Endodermal cell (in vitro differentiated cells): ENCODE results near the gene CCDC142. TPM values are rescaled to one million over a fixed set of nuclear protein-coding genes. Genes with fewer than 3 reads are reported as not detected.

Source experiments
- DNase-seq: peaks from one replicate; pipeline ENCODE4 v3.0.0-alpha.2; 2017
- H3K27ac ChIP-seq: 2 replicates; pipeline ENCODE4 v1.5.1; 2013; ENCODE audit warnings: mild to moderate bottlenecking, low read depth, low read length, moderate library complexity
- H3K27me3 ChIP-seq: 2 replicates; pipeline ENCODE4 v1.6.1; 2013; ENCODE audit warnings: mild to moderate bottlenecking, low read length, moderate library complexity; ENCODE audit not compliant: insufficient read depth, control insufficient read depth, poor library complexity, severe bottlenecking
- H3K36me3 ChIP-seq: 2 replicates; pipeline ENCODE4 v1.7.0; 2013; ENCODE audit warnings: mild to moderate bottlenecking, low read length, moderate library complexity; ENCODE audit not compliant: control insufficient read depth, insufficient read depth
- H3K4me1 ChIP-seq: one replicate; pipeline ENCODE4 v1.7.0; 2013; ENCODE audit warnings: low read length; ENCODE audit not compliant: control insufficient read depth, insufficient read depth
- H3K4me3 ChIP-seq: 2 replicates; pipeline ENCODE4 v1.5.1; 2013; ENCODE audit warnings: mild to moderate bottlenecking, low read length, moderate library complexity
- H3K9ac ChIP-seq: 2 replicates; pipeline ENCODE4 v1.6.1; 2013; ENCODE audit warnings: mild to moderate bottlenecking, low read length, moderate library complexity; ENCODE audit not compliant: poor library complexity, severe bottlenecking; ENCODE audit errors: extremely low read depth
- H3K9me3 ChIP-seq: 2 replicates; pipeline ENCODE4 v1.6.1; 2013; ENCODE audit warnings: mild to moderate bottlenecking, low read length, moderate library complexity; ENCODE audit not compliant: control insufficient read depth
- H3K27ac Mint-ChIP-seq: 2 replicates; pipeline ENCODE4 v1.8.0; 2020; ENCODE audit warnings: mixed read lengths
- H3K27me3 Mint-ChIP-seq: 2 replicates; pipeline ENCODE4 v1.8.0; 2021; ENCODE audit warnings: mild to moderate bottlenecking, mixed read lengths; ENCODE audit not compliant: insufficient read depth
- H3K36me3 Mint-ChIP-seq: 2 replicates; pipeline ENCODE4 v1.8.0; 2020; ENCODE audit warnings: low read depth, mixed read lengths
- H3K4me1 Mint-ChIP-seq: 2 replicates; pipeline ENCODE4 v1.8.0; 2020; ENCODE audit warnings: mixed read lengths
- H3K4me3 Mint-ChIP-seq: 2 replicates; pipeline ENCODE4 v1.8.0; 2020; ENCODE audit warnings: mild to moderate bottlenecking, moderate library complexity, mixed read lengths
- H3K9me3 Mint-ChIP-seq: 2 replicates; pipeline ENCODE4 v1.8.0; 2020; ENCODE audit warnings: mild to moderate bottlenecking, mixed read lengths
- WGBS, 2 experiments: methylation state at CpG; one replicate each; pipeline versions ENCODE4 v1.1.5 to v1.1.7; 2013; ENCODE audit warnings: missing lambda C conversion rate in 2 of 2, mixed read lengths in 1 of 2; ENCODE audit not compliant: insufficient coverage in 1 of 2, insufficient read length in 1 of 2; 5-methylcytosine and 5-hydroxymethylcytosine counted together
- total RNA-seq, 2 donors: library from RNA; stranded (reverse); fragmentation: NEBNext Ultra II Directional in 1 of 2; extraction: Animal tissue kit (Norgen Biotek cat#: 25700) in 1 of 2; gene quantifications; 2 replicates in 1 of 2; 3 replicates in 1 of 2; pipeline ENCODE4 v1.2.1, GENCODE V29; 2021
- TF ChIP-seq, protein P1 (sequence below): fragments of 200-600 bp; sonication (generic); conservative IDR thresholded peaks from 2 replicates; pipeline ENCODE4 v1.5.0; 2021; ENCODE audit warnings: antibody characterized with exemption, mild to moderate bottlenecking

The CCDC142 gene
- total RNA-seq, 2 donors from 2014 or later: 19.0 to 24.7 TPM

DNA sequence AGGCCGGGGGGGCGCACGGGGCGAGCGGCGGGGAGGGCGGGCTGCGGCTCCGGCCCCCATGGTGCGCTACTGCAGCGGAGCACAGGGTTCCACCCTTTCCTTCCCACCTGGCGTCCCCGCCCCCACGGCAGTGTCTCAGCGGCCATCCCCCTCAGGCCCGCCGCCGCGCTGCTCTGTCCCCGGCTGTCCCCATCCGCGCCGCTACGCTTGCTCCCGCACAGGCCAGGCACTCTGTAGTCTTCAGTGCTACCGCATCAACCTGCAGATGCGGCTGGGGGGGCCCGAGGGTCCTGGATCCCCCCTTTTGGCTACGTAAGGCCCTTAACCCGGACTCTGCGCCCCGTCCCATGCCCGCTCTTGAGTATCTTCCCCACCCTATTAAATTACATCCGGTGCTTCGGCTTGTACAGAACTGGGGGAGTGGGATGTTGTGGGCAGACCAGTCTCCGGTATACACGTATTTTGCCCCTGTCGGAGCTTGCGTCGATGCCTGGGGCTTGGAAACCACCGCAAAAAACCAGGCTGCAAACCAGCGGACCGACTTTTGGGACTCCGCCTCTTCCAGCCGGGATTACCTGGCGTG, 25.2 kb downstream of the CCDC142 start:
- TF ChIP-seq, protein P1, sequence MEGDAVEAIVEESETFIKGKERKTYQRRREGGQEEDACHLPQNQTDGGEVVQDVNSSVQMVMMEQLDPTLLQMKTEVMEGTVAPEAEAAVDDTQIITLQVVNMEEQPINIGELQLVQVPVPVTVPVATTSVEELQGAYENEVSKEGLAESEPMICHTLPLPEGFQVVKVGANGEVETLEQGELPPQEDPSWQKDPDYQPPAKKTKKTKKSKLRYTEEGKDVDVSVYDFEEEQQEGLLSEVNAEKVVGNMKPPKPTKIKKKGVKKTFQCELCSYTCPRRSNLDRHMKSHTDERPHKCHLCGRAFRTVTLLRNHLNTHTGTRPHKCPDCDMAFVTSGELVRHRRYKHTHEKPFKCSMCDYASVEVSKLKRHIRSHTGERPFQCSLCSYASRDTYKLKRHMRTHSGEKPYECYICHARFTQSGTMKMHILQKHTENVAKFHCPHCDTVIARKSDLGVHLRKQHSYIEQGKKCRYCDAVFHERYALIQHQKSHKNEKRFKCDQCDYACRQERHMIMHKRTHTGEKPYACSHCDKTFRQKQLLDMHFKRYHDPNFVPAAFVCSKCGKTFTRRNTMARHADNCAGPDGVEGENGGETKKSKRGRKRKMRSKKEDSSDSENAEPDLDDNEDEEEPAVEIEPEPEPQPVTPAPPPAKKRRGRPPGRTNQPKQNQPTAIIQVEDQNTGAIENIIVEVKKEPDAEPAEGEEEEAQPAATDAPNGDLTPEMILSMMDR: no peak
- Mint-ChIP-seq H3K27ac (peak overlapping the region; percentile 99), H3K27me3 (no peaks in the 10 kb centered on the region), H3K36me3 (peaks cover 19% of the 10 kb centered on the region), H3K4me1 (peaks cover 33% of the 10 kb centered on the region), H3K4me3 (peak overlapping the region; percentile 83), H3K9me3 (no peaks in the 10 kb centered on the region)
- WGBS, 2 experiments: 0 to 2% methylated on average over 9 to 46 of the region's 46 CpGs
- peak overlapping the region; percentile 84 for H3K9ac ChIP-seq
- peaks cover under 1% of the 10 kb centered on the region for H3K4me1 ChIP-seq
- H3K27ac ChIP-seq: peak overlapping the region; percentile 88
- peak overlapping the region; percentile 89 for H3K4me3 ChIP-seq
- H3K27me3 ChIP-seq: no peaks in the 10 kb centered on the region
- peaks cover 20% of the 10 kb centered on the region for H3K36me3 ChIP-seq
- DNase-seq: peak; percentile 92
- H3K9me3 ChIP-seq: no peaks in the 10 kb centered on the region

DNA sequence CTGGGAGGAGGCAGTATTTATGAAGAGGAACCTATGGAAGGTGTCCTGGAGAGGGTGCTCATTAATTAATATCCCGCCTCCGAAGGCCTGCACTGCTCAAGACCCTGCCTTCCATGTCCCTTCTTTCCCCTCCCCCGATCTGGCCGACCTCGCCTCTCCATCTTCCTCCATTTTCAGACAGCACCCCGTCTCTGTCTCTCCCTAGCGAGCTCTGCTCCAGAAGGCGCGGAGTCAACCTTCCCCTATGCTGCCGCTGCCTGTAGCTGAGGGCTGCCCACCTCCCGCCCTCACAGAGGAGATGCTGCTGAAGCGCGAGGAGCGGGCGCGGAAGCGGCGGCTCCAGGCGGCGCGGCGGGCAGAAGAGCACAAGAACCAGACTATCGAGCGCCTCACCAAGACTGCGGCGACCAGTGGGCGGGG, 25.7 kb downstream of the CCDC142 start:
- H3K36me3 Mint-ChIP-seq: peaks cover 17% of the 10 kb centered on the region
- peak overlapping the region; percentile 21 for H3K27ac ChIP-seq
- H3K4me3 Mint-ChIP-seq: peak overlapping the region; percentile 83
- no peaks in the 10 kb centered on the region for H3K27me3 Mint-ChIP-seq
- peaks cover 37% of the 10 kb centered on the region for H3K4me1 Mint-ChIP-seq
- H3K27me3 ChIP-seq: no peaks in the 10 kb centered on the region
- no peak for DNase-seq
- peaks cover 3% of the 10 kb centered on the region for H3K4me1 ChIP-seq
- H3K27ac Mint-ChIP-seq: peak overlapping the region; percentile 99
- H3K9ac ChIP-seq: no peak overlapping the region
- H3K9me3 ChIP-seq: no peaks in the 10 kb centered on the region
- peak overlapping the region; percentile 89 for H3K4me3 ChIP-seq
- TF ChIP-seq, protein P1: no peak
- H3K36me3 ChIP-seq: peaks cover 15% of the 10 kb centered on the region
- no peaks in the 10 kb centered on the region for H3K9me3 Mint-ChIP-seq
- WGBS, 2 experiments: 0 to 1% methylated on average over 15 to 27 of the region's 27 CpGs

DNA sequence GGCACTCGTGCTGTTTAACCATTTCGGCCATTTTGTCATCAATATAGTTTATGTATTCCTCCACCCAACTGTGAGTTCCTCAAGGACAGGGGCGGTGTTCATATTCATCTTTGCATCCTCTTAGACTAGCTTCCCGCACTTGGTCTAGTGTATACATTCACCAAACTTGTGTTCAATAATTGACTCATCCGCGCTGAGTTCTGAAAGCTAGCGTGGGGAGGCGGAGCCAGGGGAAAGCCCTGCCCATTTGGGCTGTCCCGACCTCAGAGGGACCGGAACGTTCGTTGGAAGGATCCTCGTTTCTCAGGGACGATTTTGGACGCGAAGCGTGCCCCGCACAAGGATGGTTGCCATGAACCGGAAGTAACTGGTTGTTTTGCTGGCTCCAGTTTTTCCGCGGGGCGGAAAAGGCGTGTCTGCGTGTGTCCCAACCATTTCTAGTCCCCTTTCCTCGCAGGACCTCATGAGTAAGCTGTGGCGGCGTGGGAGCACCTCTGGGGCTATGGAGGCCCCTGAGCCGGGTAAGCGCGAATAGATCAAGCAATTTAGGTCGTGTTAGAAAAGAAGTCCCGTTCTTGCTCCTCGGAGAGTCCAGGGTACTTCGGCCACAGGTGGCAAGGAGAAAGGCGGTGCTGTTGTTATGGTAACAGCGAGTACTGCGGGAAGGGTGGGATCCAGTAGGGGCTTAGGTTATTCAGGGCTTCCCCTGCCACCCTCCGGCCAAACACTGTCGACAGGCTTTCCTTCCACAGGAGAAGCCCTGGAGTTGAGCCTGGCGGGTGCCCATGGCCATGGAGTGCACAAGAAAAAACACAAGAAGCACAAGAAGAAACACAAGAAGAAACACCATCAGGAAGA, 27.9 kb downstream of the CCDC142 start, which contains the start of gene INO80B:
Gene INO80B, plus strand, starts transcription at position 434 of the 858 bp plus-strand sequence. Its CDS starts 30 bp downstream, at position 464.
- H3K27me3 Mint-ChIP-seq: no peaks in the 10 kb centered on the region
- H3K27ac ChIP-seq: no peak within 1 kb of the TSS
- H3K36me3 Mint-ChIP-seq: peaks cover 3% of the 10 kb centered on the region
- TF ChIP-seq, protein P1: peak; percentile 30
- peak within 1 kb of the TSS; percentile 15 for H3K9ac ChIP-seq
- peaks cover 40% of the 10 kb centered on the region for H3K4me1 Mint-ChIP-seq
- peak; percentile 98 for DNase-seq
- H3K4me3 ChIP-seq: peak within 1 kb of the TSS; percentile 92
- H3K36me3 ChIP-seq: no peaks in the 10 kb centered on the region
- H3K9me3 Mint-ChIP-seq: no peaks in the 10 kb centered on the region
- H3K27ac Mint-ChIP-seq: peak within 1 kb of the TSS; percentile 90
- H3K9me3 ChIP-seq: no peaks in the 10 kb centered on the region
- H3K4me1 ChIP-seq: peaks cover 7% of the 10 kb centered on the region
- peak within 1 kb of the TSS; percentile 83 for H3K4me3 Mint-ChIP-seq
- 4 to 8% methylated on average over 30 to 40 of the region's 40 CpGs for WGBS, 2 experiments
- H3K27me3 ChIP-seq: no peaks in the 10 kb centered on the region
